NT2/D1 (cell line): ENCODE measurements around the gene SLC5A11.
"Not testable (repeated sequence)": the region's sequence is repeated elsewhere in the genome, so short reads cannot be mapped to it uniquely, and the experiment has no call there.

ENCODE experiments used
- DNase-seq: peaks from one replicate; pipeline ENCODE4 v3.0.0-alpha.2; 2011; ENCODE audit warnings: low read depth, low spot score
- H3K27me3 ChIP-seq: 2 replicates; pipeline ENCODE4 v1.6.0; 2011; ENCODE audit warnings: mild to moderate bottlenecking; ENCODE audit not compliant: insufficient read length, insufficient read depth
- H3K36me3 ChIP-seq: 2 replicates; pipeline ENCODE4 v1.6.1; 2011; ENCODE audit warnings: mild to moderate bottlenecking, low read length, mixed read lengths; ENCODE audit not compliant: insufficient read depth, insufficient read length
- H3K4me1 ChIP-seq: 2 replicates; pipeline ENCODE4 v1.5.1; 2011; ENCODE audit not compliant: insufficient read depth, insufficient read length
- H3K4me3 ChIP-seq: 2 replicates; pipeline ENCODE4 v1.5.1; 2011; ENCODE audit warnings: low read depth; ENCODE audit not compliant: insufficient read length
- H3K9ac ChIP-seq: 2 replicates; pipeline ENCODE4 v1.6.0; 2011; ENCODE audit warnings: low read depth; ENCODE audit not compliant: insufficient read length
- H3K9me3 ChIP-seq: 2 replicates; pipeline ENCODE4 v1.5.1; 2011; ENCODE audit warnings: mild to moderate bottlenecking, low read length; ENCODE audit not compliant: insufficient read depth
- SUZ12 ChIP-seq: IDR thresholded peaks from 2 replicates; pipeline ENCODE4 v1.6.1; 2011; ENCODE audit not compliant: insufficient read length, insufficient read depth; ENCODE audit errors: extremely low read depth
- YY1 ChIP-seq: IDR thresholded peaks from 2 replicates; pipeline ENCODE4 v1.6.1; 2011; ENCODE audit not compliant: insufficient read length, insufficient read depth
- ZNF274 ChIP-seq: IDR thresholded peaks from 2 replicates; pipeline ENCODE4 v1.6.1; 2011; ENCODE audit warnings: mild to moderate bottlenecking, low read depth, low read length

SLC5A11 gene

GRCh38 chr16:24838554-24839266 is 7.1 kb upstream of the SLC5A11 start:
- no peak for DNase-seq
- Histone ChIP-seq H3K4me3 (no peak overlapping the region), H3K9ac (no peak overlapping the region), H3K9me3 (no peaks in the 10 kb centered on the region), H3K4me1 (peaks cover 3% of the 10 kb centered on the region), H3K27me3 (no peaks in the 10 kb centered on the region), H3K36me3 (no peaks in the 10 kb centered on the region)
- no peak for TF ChIP-seq YY1
- TF ChIP-seq ZNF274: no peak
- TF ChIP-seq SUZ12: no peak

DNA sequence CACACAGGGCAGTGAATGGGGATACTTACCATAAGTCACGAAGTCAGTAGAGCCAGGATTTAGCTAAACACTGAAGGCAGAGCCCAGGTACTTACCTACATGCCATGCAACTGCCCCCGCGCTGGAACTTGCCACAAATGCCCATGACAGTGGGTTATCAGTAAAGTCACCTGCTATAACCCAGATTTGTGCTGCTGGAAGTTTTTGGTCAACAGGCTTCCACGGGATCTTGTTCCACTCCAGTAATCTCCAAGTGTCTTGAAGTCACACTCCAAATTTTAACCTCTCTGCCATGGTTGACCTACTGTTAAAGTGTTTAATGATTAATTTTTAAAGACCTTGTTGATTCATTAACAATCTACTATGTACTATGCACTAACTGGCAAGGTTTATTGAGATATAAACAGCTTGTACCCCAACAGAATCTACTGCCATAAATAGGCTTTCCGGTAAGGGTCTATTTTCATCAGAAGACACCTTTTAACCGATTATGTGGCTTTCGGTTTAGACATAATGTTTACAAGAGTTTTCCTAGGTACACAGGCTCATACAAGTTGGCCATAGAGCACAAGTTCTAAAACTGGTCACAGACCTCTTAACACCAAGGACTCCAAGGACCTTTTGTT is 6.3 kb upstream of the SLC5A11 start:
- H3K4me1 ChIP-seq: no peaks in the 10 kb centered on the region

GRCh38 chr16:24841291-24841690 is 4.5 kb upstream of the SLC5A11 start:
- TF ChIP-seq YY1 (no peak), SUZ12 (no peak), ZNF274 (no peak)
- H3K4me1 ChIP-seq: no peaks in the 10 kb centered on the region

More for the DNA sequence above, 6.3 kb upstream of the SLC5A11 start:
- H3K36me3 ChIP-seq: no peaks in the 10 kb centered on the region
- no peak overlapping the region for H3K9ac ChIP-seq
- no peaks in the 10 kb centered on the region for H3K27me3 ChIP-seq
- no peaks in the 10 kb centered on the region for H3K9me3 ChIP-seq
- no peak overlapping the region for H3K4me3 ChIP-seq
- no peak for DNase-seq
- TF ChIP-seq ZNF274 (no peak), SUZ12 (no peak), YY1 (no peak)

GRCh38 chr16:24844101-24845030 is 1.4 kb upstream of the SLC5A11 start:
- H3K27me3 ChIP-seq: no peaks in the 10 kb centered on the region
- H3K4me3 ChIP-seq: no peak overlapping the region
- no peaks in the 10 kb centered on the region for H3K4me1 ChIP-seq
- H3K36me3 ChIP-seq: no peaks in the 10 kb centered on the region
- H3K9ac ChIP-seq: no peak overlapping the region
- TF ChIP-seq YY1 (no peak), ZNF274 (no peak), SUZ12 (no peak)
- no peaks in the 10 kb centered on the region for H3K9me3 ChIP-seq
- DNase-seq: no peak

More at GRCh38 chr16:24841291-24841690, 4.5 kb upstream of the SLC5A11 start:
- H3K9me3 ChIP-seq: no peaks in the 10 kb centered on the region
- H3K27me3 ChIP-seq: no peaks in the 10 kb centered on the region
- no peaks in the 10 kb centered on the region for H3K36me3 ChIP-seq
- H3K9ac ChIP-seq: no peak overlapping the region
- no peak for DNase-seq
- no peak overlapping the region for H3K4me3 ChIP-seq

GRCh38 chr16:24845031-24845365 is 765 bp upstream of the SLC5A11 start:
- H3K36me3 ChIP-seq, H3K9ac ChIP-seq, H3K9me3 ChIP-seq, H3K27me3 ChIP-seq, H3K4me3 ChIP-seq, DNase-seq, H3K4me1 ChIP-seq: not testable (repeated sequence)

DNA sequence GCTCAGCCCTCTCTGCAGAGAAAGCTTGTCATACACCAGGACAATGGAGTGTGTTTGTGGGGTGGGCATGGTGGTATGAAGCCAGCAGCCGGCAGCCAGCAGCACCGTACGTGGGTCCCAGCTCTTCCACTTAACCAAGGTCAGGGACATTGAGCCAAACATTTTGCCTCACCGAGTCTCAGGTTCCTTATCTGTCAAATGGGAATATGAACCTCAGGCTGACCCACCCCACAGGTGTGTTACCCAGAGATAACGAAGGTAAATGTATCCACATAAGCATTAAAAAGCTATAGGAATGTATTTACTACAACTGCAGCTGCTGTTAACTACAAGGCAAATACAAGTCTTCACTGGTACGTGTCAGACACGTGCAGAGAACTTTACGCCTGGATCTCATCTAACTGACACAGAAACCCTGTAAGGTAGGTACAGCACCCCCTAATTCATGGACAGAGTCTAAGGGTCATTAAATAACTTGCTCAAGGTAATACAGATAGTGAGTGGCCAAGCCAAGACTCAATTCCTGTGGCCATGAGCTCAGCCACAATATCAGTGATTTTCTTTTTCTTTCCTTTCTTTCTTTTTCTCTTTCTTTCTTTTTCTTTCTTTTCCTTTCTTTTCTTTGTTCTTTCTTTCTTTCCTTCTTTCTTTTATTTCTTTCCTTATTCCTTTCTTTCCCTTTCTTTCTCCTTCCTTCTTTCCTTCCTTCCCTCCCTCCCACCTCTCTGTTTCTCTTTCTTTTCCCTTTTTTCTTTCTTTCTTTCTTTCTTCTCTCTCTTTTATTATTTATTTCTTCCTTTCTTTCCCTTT is 990 bp downstream of the SLC5A11 start:
- DNase-seq: no peak
- TF ChIP-seq YY1: no peak
- H3K4me1 ChIP-seq: no peaks in the 10 kb centered on the region

DNA sequence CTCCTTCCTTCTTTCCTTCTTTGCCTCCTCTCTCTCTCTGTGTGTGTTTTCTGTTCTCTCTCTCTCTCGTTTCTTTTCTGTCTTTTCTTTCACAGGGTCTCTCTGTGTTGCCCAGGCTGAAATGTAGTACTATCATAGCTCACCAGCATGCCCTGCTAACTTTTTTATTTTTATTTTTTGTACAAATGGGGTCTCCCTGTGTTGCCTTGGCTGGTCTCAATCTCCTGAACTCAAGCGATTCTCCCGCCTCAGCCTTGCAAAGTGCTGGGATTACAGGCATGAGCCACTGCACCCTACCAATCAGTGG is 1.5 kb downstream of the SLC5A11 start:
- DNase-seq: no peak
- no peak overlapping the region for H3K4me3 ChIP-seq
- H3K36me3 ChIP-seq: no peaks in the 10 kb centered on the region
- H3K27me3 ChIP-seq: no peaks in the 10 kb centered on the region
- no peak for TF ChIP-seq ZNF274
- TF ChIP-seq SUZ12: no peak
- no peak for TF ChIP-seq YY1
- H3K9me3 ChIP-seq: no peaks in the 10 kb centered on the region
- no peak overlapping the region for H3K9ac ChIP-seq
- no peaks in the 10 kb centered on the region for H3K4me1 ChIP-seq

More for the DNA sequence above, 990 bp downstream of the SLC5A11 start:
- Histone ChIP-seq H3K9ac (no peak overlapping the region), H3K9me3 (no peaks in the 10 kb centered on the region), H3K4me3 (no peak overlapping the region), H3K36me3 (no peaks in the 10 kb centered on the region), H3K27me3 (no peaks in the 10 kb centered on the region)
